Stimulated activated CD4-positive, alpha-beta T cell treated with anti-CD3 and anti-CD28 coated beads, Interleukin-15, amount 100 ng/mL, for 24 hours (primary cell): Measurements from ENCODE around the gene FNDC3B.
"Not testable (repeated sequence)": the region's sequence is repeated elsewhere in the genome, so short reads cannot be mapped to it uniquely, and the experiment has no call there.

ENCODE experiments used
- DNase-seq: peaks from one replicate; pipeline ENCODE4 v3.0.0-alpha.2; 2020

The FNDC3B gene

DNA sequence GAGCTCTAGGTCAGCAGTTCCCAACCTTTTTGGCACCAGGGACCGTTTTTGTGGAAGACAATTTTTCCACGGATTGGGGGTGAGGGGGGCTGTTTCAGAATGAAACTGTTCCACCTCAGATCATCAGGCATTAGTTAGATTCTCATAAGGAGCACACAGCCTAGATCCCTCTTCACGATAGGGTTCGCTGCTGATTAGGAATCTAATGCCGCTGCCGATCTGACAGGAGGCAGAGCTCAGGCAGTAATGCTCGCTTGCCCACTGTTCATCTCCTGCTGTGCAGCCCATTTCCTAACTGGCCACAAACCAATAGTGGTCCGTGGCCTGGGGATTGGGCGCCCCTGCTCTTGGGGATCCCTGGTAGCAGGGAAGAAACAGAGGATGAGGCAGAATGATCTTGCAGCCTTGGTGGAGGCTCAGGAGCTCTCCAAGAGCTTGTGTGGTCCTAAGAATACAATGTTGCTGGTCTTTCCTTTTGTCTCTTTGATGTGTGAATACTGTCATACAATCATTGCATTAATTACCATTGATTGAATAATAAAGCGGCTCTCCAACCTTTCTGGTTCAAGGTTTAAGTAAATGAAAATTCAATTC is 183.2 kb downstream of the FNDC3B start:
- DNase-seq, result no peak

DNA sequence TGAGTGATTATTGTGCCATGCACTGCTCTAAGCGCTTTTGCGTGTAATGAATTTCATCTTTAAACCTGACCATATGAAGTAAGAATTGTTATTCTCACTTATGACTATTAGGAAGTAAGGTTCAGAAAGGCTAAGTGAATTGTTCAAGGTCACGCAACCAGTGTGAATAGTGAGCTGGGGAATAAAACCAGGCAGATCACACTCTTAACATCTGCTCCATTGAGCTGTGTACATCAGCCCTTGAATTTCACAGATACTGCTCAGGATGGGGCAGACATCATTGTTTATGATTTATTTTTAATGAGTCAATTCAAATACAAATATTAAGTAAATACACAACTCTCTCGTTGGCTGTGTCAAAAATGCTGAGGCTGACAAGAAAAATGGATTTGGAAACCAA is 184.5 kb downstream of the FNDC3B start:
- no peak for DNase-seq

DNA sequence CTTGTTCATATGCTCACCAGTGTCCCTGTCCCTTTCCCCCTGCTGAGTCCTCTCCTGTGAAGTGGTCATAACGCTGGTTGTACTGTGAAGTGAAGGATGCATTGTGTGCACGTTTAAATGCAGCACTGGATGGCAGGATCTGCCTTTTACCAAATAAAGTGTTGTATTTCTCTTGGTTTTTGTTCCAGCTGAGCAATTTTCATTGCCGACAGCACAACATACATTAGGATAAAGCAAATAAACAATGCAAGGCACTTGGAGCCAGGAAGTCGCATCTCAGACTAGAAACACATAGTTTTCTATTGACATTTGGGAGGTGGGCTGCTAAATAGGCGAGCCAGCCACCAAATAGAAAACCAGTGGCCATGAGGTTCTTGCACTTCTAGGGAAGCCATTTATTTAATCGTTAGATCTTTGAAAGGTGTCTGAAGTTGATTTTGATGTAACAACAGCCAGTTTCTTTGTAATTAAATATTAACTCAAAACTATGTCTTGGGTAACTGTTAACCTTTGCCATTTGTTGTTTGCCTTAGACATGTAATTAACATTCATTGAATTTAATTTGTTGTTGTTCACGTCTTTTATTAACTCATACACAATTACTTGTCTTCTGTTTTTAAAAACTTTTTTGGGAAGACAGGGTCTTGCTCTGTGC is 185.3 kb downstream of the FNDC3B start:
- no peak for DNase-seq

DNA sequence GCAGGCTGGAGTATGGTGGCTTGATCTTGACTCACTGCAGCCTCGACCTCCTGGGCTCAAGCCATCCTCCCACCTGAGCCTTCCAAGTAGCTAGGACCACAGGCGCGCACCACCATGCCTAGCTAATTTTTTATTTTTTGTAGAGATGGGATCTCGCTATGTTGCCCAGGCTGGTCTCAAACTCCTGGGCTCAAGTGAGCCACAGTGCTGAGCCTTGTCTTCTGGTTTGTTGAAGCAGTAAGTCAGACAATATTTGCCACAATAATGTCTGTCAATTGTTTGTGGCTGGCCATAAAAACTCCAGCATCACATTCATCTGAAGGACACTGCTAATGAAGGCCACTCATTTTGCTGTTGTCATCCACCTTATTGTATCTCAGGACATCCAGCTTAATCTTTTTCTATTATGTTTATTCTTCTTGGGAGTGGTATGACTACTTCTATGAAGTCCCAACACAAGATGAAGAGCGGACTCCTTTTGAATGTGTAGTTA is 185.9 kb downstream of the FNDC3B start:
- DNase-seq, result no peak

DNA sequence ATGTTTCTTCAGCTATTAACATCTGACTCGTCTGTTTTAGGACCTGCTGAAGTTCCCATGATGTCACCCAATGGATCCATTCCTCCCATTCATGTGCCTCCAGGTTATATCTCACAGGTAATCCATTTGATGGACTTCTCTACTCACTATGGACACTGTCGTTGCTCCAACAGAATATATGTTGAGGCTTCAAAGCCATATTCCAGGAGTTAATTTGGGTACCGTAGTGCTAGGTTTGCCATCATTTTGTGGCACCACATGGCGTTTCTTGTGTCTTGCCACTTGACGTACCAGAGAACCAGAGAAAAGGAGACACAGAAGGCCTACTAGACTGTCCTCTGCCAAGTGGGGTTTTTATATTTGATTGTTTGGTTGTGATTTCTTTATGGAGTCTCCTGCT is 187.5 kb downstream of the FNDC3B start:
- no peak for DNase-seq

DNA sequence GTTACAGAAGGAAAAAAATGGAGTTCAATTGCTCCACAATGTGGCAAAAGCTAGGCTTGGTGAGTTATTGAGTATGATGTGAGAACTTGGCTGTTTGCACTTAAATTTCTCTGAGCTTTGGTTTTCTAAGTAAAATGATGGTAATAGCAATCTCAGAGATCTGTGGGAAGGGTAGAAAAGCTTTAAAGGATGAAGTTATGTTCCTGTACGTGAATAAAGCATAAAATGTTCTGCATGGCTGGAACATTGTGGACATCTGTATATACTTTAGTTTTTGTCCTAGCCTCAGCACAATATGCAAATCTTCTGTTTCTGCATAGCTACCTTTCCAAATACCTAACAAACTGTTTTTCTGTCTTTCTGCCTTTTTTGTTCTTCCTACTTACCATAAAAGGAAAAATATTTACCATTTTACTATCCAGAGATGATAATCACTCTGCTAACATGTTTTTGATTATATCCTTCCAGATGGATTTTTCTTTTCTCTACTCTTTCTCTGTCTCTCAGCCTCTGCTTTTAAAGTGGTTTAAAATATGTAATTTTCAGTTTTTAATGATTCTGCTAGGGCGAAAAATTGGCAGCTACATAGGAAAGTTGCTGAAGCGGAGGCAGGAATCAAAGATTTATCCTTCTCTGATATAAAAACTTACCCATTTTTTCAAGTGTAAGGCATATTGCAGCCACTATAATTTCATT is 188.1 kb downstream of the FNDC3B start:
- no peak for DNase-seq

DNA sequence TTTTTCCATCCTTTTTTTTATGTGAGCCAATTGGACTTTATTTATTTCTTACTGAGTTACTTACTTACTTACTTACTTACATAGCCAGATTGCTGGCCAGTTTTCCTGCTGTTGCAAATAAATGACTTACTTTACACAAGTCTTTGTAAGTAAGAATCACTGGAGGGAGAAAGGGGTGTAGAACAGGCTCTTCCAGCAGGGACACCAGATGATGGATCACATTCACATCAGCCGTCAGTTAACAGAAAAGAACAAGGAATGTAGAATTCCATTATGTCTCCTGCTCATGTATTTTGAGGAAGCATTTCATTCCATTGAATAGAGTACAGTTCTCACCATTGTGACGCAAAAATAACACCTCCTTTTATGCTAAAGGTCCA is 188.6 kb downstream of the FNDC3B start:
- DNase-seq, result no peak

DNA sequence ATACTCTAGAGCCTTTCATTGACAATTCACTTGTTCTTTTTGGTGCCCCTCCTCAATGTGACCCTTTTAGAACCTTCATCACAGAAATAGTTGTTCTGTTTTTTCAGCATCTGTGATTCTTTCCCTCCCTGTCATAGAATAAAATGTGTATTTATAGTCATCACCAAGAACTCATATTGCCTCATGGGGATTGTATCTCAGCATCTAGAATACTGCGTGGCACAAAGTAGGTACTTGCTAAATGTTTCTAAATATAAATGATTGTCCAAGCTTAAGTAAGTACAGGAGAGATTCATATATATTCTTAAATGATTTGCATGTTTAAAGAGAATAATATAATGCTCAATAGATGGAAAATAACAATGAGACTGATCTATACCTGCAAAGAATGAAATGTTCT is 190.1 kb downstream of the FNDC3B start:
- no peak for DNase-seq

DNA sequence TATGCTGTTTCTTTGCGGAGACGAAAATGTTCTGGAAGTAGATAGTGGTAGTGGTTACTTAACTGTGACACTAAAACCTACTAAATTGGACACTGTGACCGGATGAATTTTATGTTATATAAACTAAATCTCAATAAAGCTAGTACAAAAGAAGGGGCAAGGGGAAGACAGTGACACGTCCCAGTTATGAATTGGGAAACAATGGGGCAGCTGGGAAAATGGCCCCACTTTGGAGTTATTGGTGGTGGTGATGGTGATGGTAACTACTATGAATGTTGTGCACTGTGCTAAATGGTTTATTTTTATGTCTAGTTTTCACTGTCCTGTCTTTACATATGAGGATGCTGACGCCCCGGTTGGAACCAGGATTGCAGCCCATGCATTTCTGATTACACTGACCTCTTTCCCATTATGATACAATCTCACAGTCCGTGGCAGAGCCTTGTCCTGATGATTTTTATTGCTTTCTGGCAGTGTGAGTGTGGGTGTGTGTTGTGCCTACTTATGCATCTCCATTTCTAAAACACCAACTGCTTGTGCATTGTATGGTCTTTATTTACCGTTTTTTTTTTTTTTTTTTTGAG is 192.0 kb downstream of the FNDC3B start:
- DNase-seq, result no peak

DNA sequence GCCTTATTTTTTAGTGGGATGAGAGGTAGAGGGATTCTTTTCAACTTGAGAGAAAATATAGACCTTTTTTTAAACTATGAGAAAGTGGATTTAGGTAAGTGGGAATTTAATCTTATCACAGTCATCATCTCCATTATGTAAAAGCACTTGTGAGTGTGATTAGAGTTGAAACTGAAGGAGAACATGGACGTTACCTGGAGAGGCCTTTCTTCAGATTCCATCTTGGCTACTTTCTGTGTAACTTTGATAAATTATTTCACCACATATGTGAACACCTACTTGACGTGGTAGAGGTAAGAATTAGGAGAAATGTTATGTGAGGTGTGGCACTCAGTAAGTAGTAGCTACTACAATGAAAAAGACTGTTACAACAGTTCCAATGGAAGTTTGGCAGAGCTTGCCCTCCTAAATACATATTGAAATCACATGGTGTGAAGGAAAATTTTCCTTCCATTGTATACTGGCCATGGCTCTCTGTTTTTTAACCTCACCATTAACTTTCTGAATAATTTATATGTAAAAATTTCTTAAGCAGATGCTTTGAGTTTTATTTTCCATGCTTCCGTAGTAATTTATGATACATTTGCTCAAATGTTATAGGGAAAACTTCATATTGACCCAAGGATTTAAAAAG is 193.3 kb downstream of the FNDC3B start:
- no peak for DNase-seq

DNA sequence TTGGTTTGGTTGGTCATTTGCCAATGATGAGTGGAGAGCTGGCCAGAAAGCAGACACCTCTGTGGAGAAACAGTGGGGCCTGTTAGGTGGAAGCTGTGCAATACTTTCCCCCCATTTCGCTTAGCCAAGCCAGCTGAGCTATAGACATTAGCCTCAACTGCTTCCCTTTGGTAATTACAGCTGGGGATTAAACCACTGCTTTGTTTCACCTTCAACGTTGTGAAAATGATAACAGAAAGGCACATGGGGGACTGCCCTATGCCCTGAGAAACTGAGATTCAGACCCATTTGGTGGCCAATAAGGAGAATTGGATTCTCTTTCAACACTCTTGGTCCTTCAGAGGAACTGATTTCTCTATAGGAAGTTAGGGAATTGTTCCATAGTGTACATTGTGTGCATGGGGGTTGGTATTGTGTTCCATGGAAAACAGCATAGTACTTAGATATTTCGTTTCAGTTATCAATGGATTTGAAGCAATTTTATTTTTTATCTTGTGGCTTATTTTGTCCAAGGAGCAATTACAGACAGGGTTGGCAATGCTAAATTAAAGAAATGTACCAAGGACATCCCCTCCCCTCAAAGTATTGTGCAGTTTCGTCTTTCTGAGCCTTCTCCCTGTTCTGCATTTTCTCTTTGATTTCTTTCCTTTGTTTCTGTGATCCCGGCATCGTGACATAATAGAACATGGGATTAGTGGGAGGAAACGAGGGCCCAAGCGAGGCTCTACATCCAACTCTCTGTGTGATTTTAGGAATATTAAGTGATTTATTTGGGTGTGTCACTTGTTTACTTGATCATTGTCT is 194.3 kb downstream of the FNDC3B start:
- DNase-seq, result no peak

DNA sequence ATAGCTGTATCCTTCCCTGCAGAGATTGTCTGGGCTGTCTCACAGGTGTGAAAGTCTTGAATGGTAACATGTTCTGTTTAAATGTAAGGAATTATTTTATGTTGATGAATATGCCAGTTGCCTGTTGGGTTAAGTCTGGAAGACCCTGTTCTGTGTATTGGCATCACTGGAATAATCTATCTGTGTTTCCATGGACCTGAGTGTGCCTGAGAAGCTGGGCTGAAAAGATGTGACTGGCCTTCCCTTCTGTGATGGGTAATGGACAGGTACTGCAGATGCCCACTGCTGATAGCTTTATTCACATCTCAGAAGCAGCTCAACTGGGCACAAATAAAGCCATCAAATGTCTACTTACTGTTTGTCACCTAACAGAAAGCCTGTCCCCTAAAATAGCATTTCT is 196.3 kb downstream of the FNDC3B start:
- no peak for DNase-seq

DNA sequence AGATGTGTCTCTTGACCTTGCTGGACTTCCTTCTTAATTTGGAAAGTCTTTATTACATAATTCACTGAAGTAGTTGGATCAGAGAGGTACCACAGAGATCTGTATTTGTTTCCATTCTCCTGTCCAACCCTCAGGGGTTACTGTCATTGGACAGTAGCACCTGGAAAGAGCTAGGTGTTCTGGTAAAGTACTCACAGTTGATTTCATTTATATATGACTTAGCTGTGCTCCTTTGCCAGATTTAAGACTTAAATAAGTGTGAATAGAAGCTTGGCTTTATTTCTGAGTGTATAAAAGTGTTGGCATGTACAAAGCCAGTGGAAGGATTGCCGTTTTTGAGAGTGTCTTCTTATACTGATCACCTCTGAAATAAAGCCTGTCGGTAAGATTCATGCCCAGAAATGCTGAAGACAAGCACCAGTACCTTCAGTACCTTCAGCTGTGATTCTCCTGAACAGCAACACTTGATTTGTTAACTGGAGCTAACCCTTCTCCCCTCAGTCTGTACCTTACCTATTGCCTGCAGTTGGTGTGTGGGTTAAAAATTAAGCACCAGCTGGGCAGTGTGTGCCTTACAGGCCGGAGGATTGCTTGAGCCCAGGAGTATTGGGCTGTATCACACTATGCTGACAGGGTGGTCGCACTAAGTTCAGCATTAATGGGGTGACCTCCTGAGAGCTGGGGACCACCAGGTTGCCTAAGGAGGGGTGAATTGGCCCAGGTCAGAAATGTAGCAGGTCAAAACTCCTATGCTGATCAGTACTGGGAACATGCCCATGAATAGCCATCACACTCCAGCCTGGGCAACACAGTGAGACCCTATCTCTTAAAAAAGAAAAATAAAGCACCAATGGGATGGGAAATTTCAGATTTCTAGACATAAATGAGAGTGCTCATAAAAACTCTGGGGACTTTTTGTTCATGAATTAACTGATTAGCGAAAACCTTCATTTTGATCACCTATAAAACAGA is 197.7 kb downstream of the FNDC3B start:
- DNase-seq, result no peak

DNA sequence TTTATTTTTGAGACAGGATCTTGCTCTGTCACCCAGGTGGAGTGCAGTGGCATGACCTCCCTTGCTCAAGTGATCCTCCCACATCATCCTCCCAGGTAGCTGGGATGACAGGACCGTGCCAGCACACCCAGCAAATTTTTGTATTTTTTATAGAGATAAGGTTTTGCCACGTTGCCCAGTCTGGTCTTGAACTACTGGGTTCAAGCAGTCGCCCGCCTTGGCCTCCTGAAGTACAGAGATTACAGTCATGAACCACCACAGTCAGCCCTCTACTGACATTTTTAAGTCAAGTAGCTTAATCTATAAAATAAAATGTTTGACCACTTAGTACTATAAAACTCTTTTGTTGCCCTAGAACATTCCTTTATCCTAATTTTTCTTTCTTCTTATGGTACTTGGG is 198.8 kb downstream of the FNDC3B start:
- no peak for DNase-seq

DNA sequence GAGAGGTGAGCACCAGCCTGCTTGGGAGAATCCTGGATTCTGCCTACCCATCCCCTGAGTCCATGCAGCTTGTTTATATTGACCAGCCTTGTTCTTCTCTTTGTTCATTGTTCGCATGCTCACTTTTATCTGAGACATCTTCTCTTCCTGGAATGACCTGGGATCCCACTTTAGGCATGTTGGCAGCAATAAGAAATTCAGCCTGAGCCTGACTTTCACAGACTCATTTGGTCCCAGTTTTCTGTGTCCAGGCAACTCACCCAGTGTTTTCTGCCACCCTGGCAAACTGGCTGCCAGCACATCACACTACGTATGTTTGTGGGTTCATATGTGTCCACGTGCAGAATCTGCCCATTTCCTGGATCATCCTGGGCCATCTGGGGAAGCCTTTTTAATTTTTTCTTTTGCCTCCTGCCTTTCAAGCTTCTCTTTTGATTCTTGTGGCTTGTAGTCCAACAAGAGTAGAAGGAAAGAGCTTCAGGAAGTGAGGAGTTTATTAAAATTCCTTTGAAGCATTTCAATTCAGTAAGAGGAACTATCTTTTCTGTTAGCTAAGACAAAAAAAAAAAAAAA is 199.9 kb downstream of the FNDC3B start:
- DNase-seq, result no peak

DNA sequence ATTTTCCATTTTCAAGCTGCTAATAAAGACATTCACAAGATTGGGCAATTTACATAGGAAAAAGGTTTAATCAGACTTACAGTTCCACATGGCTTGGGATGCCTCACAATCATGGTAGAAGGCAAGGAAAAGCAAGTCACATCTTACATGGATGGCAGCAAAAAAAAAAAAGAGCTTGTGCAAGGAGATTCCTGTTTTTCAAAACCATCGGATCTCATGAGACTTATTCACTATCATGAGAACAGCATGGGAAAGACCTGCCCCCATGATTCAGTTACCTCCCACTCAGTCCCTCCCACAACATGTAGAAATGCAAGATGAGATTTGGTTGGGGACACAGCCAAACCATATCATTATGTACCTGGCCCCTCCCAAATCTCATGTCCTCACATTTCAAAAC is 202.0 kb downstream of the FNDC3B start:
- no peak for DNase-seq

DNA sequence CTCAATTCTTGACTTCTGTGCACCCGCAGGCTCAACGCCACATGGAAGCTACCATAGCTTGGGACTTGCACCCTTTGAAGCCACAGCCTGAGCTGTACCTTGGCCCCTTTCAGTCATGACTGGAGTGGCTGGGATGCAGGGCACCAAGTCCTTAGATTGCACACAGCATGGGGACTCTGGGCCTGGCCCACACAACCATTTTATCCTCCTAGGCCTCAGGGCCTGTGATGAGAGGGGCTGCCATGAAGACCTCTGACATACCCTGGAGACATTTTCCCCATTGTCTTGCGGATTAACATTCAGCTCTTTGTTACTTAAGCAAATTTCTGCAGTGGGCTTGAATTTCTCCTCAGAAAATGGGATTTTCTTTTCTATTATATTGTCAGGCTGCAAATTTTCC is 203.1 kb downstream of the FNDC3B start:
- DNase-seq, result not testable (repeated sequence)

DNA sequence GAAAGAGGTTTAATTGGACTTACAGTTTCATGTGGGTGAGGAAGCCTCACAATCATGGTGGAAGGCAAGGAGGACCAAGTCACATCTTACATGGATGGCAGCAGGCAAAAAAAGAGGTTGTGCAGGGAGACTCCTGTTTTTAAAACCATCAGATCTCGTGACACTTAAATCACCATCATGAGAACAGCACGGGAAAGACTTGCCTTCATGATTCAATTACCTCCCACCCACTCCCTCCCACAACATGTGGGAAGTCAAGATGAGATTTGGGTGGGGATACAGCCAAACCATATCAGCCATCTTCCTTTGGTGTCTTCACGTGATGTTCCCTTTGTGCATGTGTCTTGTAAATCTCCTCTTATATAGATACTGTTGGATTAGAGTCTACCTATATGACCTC is 204.0 kb downstream of the FNDC3B start:
- not testable (repeated sequence) for DNase-seq

DNA sequence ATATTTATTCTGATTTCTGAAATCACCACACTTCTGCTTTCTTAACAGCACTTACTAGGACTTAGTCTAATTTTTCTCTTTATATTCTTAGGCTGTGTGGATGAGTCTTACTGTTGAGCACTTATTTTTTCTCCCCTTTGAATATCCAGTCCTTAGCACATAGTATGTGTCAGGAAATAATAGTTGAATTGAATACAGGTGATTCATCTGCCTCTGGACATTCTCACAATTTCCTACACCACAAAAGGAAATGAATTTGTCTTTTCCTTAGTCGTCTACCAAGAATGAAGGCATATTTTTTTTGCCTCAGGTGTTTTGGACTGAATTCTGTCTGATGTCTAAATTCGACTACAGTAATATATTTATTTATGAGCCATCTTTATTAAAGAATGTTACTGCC is 204.6 kb downstream of the FNDC3B start:
- no peak for DNase-seq

DNA sequence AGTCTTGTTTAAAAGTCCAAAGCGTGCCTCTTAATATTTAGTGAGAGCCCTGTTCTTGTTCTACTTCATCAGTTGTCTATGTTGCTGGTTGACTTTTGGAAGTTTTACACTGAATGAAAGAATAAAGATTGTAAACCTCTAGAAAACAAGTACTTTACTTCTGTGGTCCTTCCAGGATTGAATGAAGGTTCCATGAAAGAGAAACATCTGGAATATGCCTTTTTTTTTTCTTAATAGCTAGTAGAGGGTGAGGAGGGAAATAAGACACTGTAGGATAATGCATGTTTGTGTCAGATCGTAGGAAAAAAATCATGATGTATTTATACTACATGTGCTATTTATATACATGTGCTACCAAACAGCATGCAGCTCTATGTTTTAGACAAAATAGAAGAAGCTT is 205.9 kb downstream of the FNDC3B start:
- no peak for DNase-seq
